VCaP (cell line): Measurements from ENCODE around the gene CLCA2.

Experiments used
- H3K27ac ChIP-seq: fragments of 450-650 bp; 2 replicates; pipeline ENCODE4 v1.5.1; 2017
- CTCF ChIP-seq: fragments of 450-650 bp; conservative IDR thresholded peaks from 2 replicates; pipeline ENCODE4 v1.5.1; 2017; ENCODE audit warnings: mild to moderate bottlenecking, moderate library complexity

Gene CLCA2

GRCh38 chr1:86502721-86503405 is 78.9 kb downstream of the CLCA2 start:
- TF ChIP-seq CTCF: no peak
- H3K27ac ChIP-seq: peak overlapping the region; percentile 73

GRCh38 chr1:86503406-86504136 is 79.6 kb downstream of the CLCA2 start:
- no peak for TF ChIP-seq CTCF
- H3K27ac ChIP-seq: peak overlapping the region; percentile 73

GRCh38 chr1:86504137-86504479 is 80.1 kb downstream of the CLCA2 start:
- peak overlapping the region; percentile 73 for H3K27ac ChIP-seq
- no peak for TF ChIP-seq CTCF

GRCh38 chr1:86504895-86505563 is 81.1 kb downstream of the CLCA2 start:
- TF ChIP-seq CTCF: no peak

GRCh38 chr1:86505564-86505902 is 81.6 kb downstream of the CLCA2 start:
- TF ChIP-seq CTCF: no peak
- H3K27ac ChIP-seq: peak overlapping the region; percentile 73

More at GRCh38 chr1:86504895-86505563, 81.1 kb downstream of the CLCA2 start:
- peak overlapping the region; percentile 73 for H3K27ac ChIP-seq
